BE2C (cell line): ENCODE results near the gene DLG2.
"Not testable (repeated sequence)": the region's sequence is repeated elsewhere in the genome, so short reads cannot be mapped to it uniquely, and the experiment has no call there.

Experiments used
- DNase-seq: peaks from one replicate; pipeline ENCODE4 v3.0.0-alpha.2; 2020
- H3K27me3 ChIP-seq: fragments of 250-450 bp; sonication (Bioruptor Pico); 2 replicates; pipeline ENCODE4 v1.5.1; 2020; ENCODE audit warnings: mild to moderate bottlenecking
- H3K36me3 ChIP-seq: fragments of 250-450 bp; sonication (Bioruptor Pico); 2 replicates; pipeline ENCODE4 v1.5.1; 2020; ENCODE audit warnings: mild to moderate bottlenecking
- H3K4me1 ChIP-seq: fragments of 250-450 bp; sonication (Bioruptor Pico); 2 replicates; pipeline ENCODE4 v1.5.1; 2020
- H3K4me3 ChIP-seq: 2 replicates; pipeline ENCODE4 v1.5.1; 2011; ENCODE audit warnings: low read depth, low read length
- H3K9me3 ChIP-seq: fragments of 250-450 bp; sonication (Bioruptor Pico); 2 replicates; pipeline ENCODE4 v1.5.1; 2020
- CTCF ChIP-seq: IDR thresholded peaks from 2 replicates; pipeline ENCODE4 v1.5.1; 2012; ENCODE audit warnings: mild to moderate bottlenecking, low read depth, low read length

DLG2 gene

GRCh38 chr11:85406316-85406715, 220.8 kb downstream of the DLG2 start:
- H3K27me3 ChIP-seq = no peaks in the 10 kb centered on the region
- TF ChIP-seq CTCF = no peak
- H3K36me3 ChIP-seq = no peaks in the 10 kb centered on the region
- DNase-seq = no peak
- no peaks in the 10 kb centered on the region for H3K9me3 ChIP-seq
- H3K4me3 ChIP-seq = no peak overlapping the region
- H3K4me1 ChIP-seq = no peaks in the 10 kb centered on the region

GRCh38 chr11:85395515-85396055, 231.6 kb downstream of the DLG2 start:
- H3K4me1 ChIP-seq = not testable (repeated sequence)

GRCh38 chr11:85394283-85394682, 232.9 kb downstream of the DLG2 start:
- Histone ChIP-seq H3K9me3 (no peaks in the 10 kb centered on the region), H3K4me1 (no peaks in the 10 kb centered on the region), H3K4me3 (no peak overlapping the region), H3K36me3 (no peaks in the 10 kb centered on the region), H3K27me3 (no peaks in the 10 kb centered on the region)
- no peak for DNase-seq
- TF ChIP-seq CTCF = no peak

More at GRCh38 chr11:85395515-85396055, 231.6 kb downstream of the DLG2 start:
- not testable (repeated sequence) for H3K36me3 ChIP-seq, DNase-seq, H3K9me3 ChIP-seq, H3K4me3 ChIP-seq, H3K27me3 ChIP-seq

GRCh38 chr11:85391141-85391540, 236.0 kb downstream of the DLG2 start:
- no peaks in the 10 kb centered on the region for H3K27me3 ChIP-seq
- no peaks in the 10 kb centered on the region for H3K9me3 ChIP-seq
- DNase-seq = no peak
- H3K4me1 ChIP-seq = no peaks in the 10 kb centered on the region
- no peak for TF ChIP-seq CTCF
- no peaks in the 10 kb centered on the region for H3K36me3 ChIP-seq
- H3K4me3 ChIP-seq = no peak overlapping the region

- Histone ChIP-seq H3K9me3 (no peaks in the 10 kb centered on the region), H3K4me1 (no peaks in the 10 kb centered on the region), H3K4me3 (no peak overlapping the region), H3K27me3 (no peaks in the 10 kb centered on the region), H3K36me3 (no peaks in the 10 kb centered on the region)
- no peak for TF ChIP-seq CTCF
- no peak for DNase-seq
Observed at GRCh38 chr11:85385547-85385946, 241.6 kb downstream of the DLG2 start.

GRCh38 chr11:85385111-85385510, 242.0 kb downstream of the DLG2 start:
- no peak for DNase-seq
- H3K36me3 ChIP-seq = no peaks in the 10 kb centered on the region

More at GRCh38 chr11:85385111-85385510, 242.0 kb downstream of the DLG2 start:
- Histone ChIP-seq H3K4me1 (no peaks in the 10 kb centered on the region), H3K9me3 (no peaks in the 10 kb centered on the region), H3K27me3 (no peaks in the 10 kb centered on the region), H3K4me3 (no peak overlapping the region)
- no peak for TF ChIP-seq CTCF
